GM21529 (cell line): ENCODE data around the gene NOG.

Source experiments
- ATAC-seq: cut with Tn5 transposase; IDR thresholded peaks from one replicate; pipeline ENCODE4 v1.9.1; 2021; ENCODE audit not compliant: unreplicated experiment

Gene NOG

GRCh38 chr17:56635641-56636040, 42.1 kb downstream of the NOG start:
- ATAC-seq: no peak

- no peak for ATAC-seq
Observed at GRCh38 chr17:56636265-56636664, 42.8 kb downstream of the NOG start.

- no peak for ATAC-seq
Observed at GRCh38 chr17:56637254-56637653, 43.8 kb downstream of the NOG start.

- no peak for ATAC-seq
Observed at GRCh38 chr17:56638591-56639051, 45.1 kb downstream of the NOG start.

GRCh38 chr17:56639517-56639916, 46.0 kb downstream of the NOG start:
- no peak for ATAC-seq

- ATAC-seq: no peak
Observed at GRCh38 chr17:56640116-56640515, 46.6 kb downstream of the NOG start.

- no peak for ATAC-seq
Observed at GRCh38 chr17:56641373-56641772, 47.9 kb downstream of the NOG start.

- ATAC-seq: no peak
Observed at GRCh38 chr17:56641894-56642293, 48.4 kb downstream of the NOG start.

GRCh38 chr17:56642424-56642823, 48.9 kb downstream of the NOG start:
- ATAC-seq: no peak
